ENCODE measurements around the gene PRKG1. TPM values are rescaled to one million over a fixed set of nuclear protein-coding genes. Genes with fewer than 3 reads are reported as not detected.

The PRKG1 gene
- total RNA-seq, 1 donor: 67.3 TPM

DNA sequence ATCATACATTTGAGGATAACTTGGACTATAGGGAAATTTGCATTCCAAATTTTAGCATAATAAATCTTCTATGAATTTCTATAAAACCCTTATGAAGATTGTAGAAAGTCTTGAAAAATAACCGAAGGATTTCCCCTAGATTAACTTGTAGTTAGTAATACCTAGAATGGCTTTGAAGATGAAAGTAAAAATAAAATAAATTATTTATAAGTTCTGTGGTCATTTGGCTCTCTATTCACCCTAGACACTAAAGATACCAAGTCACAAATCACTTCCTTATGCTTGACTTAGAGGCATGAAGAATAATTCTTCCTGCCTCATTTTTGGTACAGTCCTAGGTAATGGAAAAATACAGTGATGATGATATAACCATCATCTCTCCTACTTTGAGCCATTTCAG lies 545.8 kb downstream of the PRKG1 start:
- no peak for DNase-seq (ENCODE audit: low read depth in 2 of 3, low spot score in 2 of 3)

DNA sequence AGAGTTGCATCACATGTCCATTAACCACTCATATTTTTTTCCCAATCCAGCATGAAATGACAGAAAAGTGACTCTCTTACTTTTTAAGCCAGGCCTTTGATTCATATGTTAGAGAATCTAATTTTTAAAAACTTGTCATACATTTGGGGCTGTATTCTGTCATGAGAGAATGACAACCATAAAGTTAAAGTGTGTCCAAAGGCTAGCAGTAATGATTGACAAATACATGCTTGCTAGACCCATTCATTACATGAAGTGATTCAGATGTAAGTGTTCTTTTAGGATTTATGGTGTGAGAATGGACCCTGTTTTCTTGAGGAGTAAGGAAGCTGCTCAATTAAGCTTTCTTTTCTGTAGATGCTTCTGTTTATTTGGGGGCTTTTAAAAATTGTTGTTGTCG lies 549.7 kb downstream of the PRKG1 start:
- DNase-seq (ENCODE audit: low read depth in 2 of 3, low spot score in 2 of 3): no peak

DNA sequence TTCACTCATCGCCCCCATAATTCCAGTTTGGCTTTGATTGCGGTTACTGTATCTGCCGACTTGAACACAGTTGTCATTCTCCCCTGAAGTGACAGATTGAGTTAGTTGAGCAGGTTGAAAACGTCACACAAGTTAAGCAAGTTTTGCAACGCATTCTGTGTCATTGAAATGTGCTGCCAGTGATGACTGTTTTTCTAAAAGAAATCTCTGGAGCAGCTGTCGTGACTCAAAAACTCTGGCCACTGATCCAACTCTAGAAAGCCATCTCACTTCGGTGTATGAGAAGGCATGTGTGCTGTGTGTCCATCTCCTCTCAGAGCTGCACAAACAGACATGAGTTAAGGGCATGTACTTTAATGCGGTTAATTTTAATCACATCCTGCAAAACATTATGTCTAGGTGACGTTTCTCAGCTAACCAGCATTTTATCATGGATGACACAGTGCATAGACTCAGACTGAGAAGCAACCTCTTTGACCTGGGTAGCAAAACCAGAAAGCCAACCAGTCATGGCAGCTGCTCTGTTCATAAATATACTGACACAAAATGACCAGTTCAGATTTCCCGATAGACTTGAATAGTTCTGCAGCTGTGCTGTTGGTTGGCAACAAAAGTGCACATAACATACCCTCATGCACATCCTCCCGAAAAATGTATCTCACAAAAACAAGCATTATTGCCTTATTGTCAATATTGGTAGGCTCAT lies 555.8 kb downstream of the PRKG1 start:
- no peak for DNase-seq (ENCODE audit: low read depth in 2 of 3, low spot score in 2 of 3)

DNA sequence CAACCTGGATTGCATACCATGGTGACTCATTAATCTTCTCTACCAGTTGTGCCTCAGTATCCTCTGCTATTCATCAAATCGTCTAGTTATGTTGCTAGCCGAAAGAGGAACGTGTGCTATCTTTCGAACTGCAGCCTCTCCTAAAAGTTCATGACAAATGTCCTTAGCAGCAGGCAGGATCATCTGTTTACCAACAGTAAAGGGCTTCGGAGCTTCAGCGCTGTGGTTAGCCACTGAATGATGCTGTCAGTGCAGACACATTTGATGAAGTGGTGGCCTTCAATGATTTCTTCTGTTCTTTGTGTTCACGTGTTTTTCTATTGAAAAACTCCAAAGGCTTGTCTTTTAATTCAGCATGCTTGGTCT lies 556.3 kb downstream of the PRKG1 start:
- DNase-seq (ENCODE audit: low read depth in 2 of 3, low spot score in 2 of 3): no peak

DNA sequence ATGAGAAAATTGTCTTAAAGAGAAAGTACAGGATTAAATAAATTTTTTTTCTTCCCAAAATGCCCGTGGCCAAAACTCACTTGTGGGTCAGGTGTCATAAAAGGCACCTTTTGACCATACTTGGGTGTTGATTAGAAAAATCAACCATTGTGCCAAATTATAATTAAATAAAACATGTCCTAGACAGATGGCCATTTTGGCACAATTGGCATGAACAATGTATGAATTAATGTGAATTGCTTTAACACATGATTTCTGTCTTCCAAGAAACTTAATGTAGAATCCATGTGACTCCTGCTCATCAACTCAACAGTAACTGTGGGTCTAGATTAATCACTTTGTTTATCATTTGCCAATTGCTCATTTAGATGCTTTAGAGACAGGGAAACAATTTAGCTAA lies 561.1 kb downstream of the PRKG1 start:
- no peak for DNase-seq (ENCODE audit: low read depth in 2 of 3, low spot score in 2 of 3)

DNA sequence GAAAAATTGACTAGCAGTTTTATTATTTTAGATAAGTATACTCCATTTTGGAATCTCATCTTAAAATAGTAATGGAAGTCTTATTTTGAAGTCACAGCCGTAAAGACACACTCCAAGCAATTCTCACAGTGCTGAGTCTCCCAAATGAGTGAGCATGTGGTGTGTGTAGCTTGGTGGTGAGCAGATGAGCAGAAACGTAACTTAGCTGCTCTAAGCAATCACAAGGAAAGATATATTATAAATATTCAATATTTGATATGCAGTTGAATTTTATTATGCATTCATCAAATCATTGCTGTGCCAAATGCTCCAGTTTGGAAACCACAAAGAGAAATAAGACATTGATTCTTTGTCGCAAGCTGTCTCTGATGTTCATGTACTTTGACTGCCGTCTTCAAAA lies 563.9 kb downstream of the PRKG1 start:
- no peak for DNase-seq (ENCODE audit: low read depth in 2 of 3, low spot score in 2 of 3)

DNA sequence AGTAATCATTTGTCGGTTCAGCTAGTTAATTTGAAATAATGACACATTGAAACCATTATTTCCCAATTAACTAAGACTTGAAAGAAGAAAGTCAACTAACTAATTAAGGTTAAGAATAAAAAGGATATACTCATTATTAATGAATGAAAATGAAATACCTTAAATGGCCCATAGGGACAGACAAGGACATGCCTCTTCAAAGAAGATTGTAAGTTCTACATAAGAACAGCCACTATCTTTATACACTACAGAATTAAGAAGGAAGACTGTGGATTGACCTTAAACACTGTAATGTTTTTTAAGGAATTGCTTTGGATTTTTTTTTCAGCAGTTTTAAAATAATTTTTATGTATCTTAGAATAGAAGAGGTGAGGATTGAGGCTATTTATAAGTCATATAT lies 564.5 kb downstream of the PRKG1 start:
- no peak for DNase-seq (ENCODE audit: low read depth in 2 of 3, low spot score in 2 of 3)

DNA sequence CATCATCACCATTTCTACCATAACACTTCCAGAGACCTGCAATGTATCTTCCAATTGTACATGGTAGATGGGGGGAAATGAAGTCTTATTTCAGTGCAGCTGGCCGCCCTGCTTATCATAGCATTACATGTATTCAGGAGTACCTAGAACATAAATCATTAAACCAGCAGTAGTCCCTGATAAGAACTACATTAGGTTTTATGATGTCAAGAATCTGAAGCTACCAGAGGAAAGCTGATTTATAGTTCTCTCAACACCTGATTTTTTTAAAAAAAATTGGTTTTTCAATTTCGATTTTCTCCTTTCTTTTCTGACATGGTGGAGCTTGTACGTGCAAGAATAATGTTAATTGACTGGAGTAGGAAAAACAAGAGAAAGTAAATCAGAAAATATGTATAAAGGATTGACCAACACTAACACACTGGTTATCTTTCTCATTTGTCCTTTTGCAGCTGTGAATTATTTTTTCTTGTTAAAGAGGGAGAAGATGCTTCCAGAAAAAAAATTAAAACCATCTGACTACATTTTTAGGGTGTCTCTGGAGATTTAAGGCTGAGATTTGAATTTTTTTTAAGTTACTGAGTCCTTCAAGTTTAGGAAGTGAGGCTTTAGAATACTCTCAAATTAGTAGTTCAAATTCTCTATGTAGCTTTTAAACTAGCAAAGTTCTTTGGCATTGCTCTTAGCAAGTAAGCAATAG lies 566.0 kb downstream of the PRKG1 start:
- DNase-seq (ENCODE audit: low read depth in 2 of 3, low spot score in 2 of 3): no peak

DNA sequence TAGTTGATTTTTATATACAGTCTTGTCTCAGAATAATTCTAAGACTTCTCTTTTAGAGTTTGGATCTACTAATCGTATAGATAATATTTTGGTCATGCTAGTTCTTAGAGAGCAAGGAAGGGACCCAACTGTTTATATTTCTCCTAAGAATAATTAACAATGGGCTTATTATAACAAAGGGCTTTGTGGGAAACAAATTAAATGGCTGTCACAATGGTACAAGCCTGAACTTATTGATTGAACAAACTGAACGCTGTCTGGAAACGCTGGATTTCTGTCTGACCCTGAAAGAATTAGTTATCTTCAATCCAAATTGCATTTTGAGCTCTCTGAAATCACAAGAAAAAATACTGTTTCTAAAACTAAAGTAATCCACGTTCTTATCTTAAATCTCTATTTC lies 568.3 kb downstream of the PRKG1 start:
- DNase-seq (ENCODE audit: low read depth in 2 of 3, low spot score in 2 of 3): no peak

DNA sequence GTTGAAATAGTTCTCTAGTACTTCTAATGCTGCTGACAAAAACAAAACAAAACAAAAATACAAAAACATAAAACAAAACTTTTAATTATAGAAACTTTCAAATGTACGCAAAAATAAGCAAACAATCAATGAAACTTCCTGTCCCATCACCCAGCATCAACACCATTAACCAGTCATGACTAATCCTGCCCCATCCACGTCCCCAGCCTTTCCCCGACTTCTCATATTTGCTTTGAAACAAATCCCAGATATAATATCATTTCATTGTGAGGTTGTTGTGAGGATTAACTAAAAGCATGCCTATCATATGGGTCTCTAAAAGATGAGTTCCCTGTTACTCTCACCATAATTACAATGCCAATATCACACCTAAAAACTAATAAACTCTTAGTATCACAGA lies 569.4 kb downstream of the PRKG1 start:
- no peak for DNase-seq (ENCODE audit: low read depth in 2 of 3, low spot score in 2 of 3)

DNA sequence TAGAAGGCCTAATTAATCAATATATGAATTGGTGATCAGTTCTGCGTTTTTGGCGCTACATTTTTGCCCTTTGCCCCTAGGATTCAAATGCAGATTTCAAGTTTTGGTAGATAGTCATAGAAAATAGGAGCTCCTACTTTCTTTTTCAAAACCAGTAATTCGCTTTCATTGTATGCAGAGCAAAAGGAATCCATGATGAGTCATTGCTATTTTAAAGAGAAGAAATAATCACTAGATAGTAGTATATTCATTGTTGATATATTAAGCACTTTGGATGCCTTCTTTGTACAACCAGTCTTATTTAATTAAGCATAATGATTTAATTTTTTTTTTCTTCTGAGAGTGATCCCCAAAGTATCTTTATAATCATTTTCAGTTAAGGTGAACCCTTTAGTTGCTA lies 574.8 kb downstream of the PRKG1 start:
- DNase-seq (ENCODE audit: low read depth in 2 of 3, low spot score in 2 of 3): no peak

DNA sequence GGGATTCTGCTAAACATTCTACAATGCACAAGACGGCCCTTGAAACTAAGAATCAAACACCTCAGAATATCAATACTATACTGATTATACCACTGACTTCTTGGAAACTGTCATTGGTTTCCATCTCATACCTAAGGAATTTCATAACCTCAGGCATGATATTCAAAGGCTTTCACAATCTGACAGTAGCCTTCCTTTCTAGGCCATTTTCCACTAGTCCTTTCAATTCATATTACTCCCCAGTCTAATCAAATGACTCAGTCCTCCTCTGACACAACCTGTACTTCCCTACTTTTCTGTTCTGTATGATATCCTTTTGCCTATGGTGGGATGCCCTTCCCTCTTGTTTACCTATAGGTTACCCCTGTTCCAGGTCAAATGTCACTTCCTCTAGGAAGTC lies 576.8 kb downstream of the PRKG1 start:
- no peak for DNase-seq (ENCODE audit: low read depth in 2 of 3, low spot score in 2 of 3)

DNA sequence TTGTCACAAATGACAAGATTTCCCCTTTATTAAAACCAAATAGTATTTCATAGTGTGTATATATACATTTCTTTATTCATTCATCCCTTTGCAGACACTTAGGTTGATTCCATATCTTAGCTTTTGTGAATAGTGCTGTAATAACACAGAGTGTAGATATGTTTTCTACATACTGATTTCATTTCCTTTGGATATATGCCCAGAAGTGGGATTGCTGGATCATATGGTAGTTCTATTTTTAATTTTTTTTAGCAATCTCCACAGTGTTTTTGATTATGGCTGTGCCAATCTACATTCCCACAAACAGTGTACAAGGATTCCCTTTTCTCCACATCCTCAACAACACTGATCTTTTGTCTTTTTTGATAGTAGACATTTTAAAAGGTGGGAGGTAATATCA lies 578.7 kb downstream of the PRKG1 start:
- no peak for DNase-seq (ENCODE audit: low read depth in 2 of 3, low spot score in 2 of 3)

DNA sequence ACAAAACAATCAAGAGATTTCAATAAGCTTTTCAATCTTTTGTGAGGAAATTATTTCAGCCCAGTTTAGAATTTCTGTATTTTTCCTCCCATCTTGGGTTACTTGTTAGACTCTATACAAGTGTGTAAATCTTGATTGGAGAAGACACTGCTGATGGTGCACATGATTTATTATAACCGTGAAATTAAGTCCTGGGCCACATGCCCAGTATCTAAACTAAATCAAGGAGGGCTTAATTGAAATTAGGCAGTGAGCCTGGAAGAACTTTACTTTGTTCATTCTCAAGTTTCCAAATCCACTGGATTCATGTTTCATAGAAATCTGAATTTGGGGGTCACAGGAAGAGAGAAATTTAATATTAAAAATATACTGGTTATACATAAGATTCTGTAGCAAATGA lies 580.6 kb downstream of the PRKG1 start:
- no peak for DNase-seq (ENCODE audit: low read depth in 2 of 3, low spot score in 2 of 3)

DNA sequence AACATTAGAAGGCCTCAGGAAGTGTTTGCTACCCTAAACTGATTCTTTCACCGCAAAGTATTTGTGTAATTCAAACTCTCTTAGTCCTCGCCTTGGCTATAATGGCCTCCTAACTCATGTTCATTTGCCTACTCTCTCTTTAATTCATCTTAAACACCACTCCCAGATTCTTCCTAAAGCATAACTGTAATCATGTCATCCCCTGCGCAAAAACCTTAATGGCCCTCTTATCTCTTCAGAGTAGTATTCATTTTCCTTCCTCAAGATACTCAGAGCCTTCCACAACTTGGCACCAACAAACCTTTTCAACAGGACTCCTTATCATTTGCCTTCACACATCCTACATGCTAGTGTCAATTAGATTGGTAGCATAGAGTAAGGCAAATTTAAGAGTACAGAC lies 582.2 kb downstream of the PRKG1 start:
- DNase-seq (ENCODE audit: low read depth in 2 of 3, low spot score in 2 of 3): peak in 2 of 3 donors; percentile 6 to 9

DNA sequence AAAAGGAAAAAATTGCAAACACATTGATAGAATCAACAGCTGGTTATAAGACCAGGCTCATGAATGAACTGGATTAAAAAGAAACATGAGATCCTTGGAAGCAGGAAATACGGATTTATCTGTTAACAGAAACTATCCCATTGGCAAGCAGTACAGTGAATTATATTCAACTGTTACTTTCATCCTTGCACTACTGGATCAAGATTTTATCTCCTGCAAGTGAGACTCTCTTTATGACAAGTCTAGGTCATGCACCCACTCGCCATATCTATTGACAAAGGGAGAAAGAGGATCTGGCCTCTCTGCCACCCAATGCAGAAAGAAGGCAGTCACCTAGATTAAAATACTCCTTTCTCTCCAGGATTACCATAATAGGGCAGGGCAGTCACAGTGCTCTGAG lies 583.7 kb downstream of the PRKG1 start:
- no peak for DNase-seq (ENCODE audit: low read depth in 2 of 3, low spot score in 2 of 3)

DNA sequence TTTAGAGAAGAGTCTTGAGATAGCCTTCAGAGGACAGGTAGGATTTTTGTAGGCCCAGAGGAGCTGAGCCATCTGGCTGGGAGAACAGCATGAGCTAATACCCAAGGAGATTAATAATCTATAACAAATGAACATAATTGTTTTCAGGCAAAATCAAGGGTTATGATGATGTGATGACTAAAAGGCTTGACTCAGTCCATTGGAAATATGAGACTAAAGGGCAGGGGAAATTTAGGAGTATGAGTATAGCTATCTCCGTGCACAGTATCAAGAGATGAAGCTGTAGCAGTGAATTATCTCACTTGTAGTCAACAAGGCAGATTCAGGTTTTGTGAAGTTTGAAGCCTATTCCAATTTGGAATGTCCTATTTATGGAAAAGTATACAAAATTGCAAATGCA lies 585.1 kb downstream of the PRKG1 start:
- DNase-seq (ENCODE audit: low read depth in 2 of 3, low spot score in 2 of 3): no peak

DNA sequence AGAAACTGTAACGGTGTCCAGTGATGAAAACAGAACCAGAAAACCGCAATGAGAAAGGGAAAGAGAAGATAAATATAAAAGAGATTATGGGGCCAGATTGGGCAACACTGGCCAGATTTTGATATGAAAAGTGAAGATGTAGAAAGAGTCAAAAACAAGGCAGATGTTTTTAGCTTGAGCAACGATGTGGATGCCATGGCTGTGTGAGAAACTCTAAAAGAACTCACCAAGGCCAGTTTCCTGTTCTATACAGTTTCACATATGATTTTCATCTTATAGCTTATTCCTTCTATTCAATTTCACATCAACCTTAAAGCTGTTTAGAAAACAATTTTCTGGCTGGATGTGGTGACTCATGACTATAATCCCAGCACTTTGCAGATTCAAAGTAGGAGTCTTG lies 588.8 kb downstream of the PRKG1 start:
- DNase-seq (ENCODE audit: low read depth in 2 of 3, low spot score in 2 of 3): no peak

DNA sequence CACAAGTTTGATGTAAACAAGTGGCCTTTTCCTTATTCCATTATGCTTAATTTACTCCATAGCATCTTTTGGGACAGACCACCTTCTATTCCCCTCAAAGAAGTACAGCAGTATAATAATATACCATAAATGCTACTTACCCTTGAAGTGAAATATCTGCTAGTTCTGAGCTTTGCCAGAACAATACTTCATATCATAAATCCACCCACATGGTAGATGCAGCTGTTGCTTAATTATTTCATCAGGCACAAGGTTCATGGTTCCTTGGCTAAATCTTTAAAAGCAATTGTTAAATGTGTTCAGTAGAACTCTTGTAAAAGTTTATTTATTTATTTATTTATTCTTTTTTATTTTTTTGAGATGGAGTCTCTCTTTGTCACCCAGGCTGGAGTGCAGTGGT lies 592.2 kb downstream of the PRKG1 start:
- DNase-seq (ENCODE audit: low read depth in 2 of 3, low spot score in 2 of 3): no peak

DNA sequence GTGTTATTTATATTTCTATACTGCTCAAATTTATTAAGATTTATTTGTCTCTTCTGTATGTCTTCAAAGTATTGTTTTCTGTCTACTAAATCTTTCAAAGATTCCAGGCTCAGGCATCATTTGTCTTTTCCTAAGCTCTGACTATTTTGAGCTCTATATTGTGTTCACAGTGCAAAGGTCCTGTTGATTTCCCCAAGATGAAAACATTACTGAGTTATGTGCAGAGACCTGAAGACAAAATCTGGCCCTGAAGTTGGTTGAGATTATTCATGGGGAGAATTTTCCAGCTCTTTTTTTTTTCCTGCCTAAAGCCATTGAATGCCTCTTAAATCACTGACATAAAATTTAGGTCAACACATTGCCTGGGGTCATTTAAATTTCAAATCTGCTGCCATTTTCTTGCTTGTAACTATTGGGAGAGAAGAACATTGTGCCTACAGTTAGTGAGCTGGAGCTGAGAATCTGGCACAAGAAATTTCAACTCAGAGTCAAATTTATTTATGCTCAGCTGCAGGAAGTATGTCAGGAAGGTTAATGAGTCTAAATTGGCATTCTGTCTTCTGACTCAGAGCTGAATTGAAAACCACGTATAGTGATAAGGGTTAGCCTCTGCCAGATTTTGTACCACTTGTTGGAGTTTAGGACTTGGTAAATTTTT lies 593.5 kb downstream of the PRKG1 start:
- no peak for DNase-seq (ENCODE audit: low read depth in 2 of 3, low spot score in 2 of 3)

DNA sequence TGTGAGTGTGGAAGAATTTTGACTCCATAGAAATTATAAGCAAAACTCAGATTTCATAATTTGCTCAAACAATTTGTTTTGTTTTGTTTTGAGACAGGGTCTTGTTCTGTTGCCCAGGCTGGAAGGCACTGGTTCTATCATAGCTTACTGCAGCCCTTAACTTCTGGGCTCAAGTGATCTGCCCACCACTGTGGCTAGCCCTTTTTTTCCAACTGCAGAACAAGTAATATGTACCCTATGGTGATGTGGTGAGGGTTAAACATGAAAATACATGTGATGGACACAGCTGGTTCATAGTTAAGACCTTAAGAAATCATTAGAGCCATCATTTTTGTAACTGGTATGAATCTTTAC lies 594.0 kb downstream of the PRKG1 start:
- no peak for DNase-seq (ENCODE audit: low read depth in 2 of 3, low spot score in 2 of 3)

DNA sequence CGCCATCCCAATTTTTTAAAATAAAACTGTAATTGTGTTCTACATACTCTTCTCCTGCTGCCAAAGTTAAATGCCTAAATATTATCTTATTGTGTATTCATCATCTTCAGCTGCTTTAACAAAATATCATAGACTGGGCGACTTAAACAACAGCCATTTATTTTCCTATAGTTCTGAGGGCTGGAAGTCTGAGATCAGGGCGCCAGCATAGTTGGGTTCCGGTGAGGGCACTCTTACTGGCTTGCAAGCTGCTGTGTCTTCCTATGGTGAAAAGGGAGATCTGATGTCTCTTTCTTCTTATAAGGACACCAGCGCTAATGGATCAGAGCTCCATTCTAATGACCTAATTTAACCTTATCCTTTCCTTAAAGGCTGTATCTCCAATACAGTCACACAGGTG lies 594.8 kb downstream of the PRKG1 start:
- no peak for DNase-seq (ENCODE audit: low read depth in 2 of 3, low spot score in 2 of 3)
